PC-9 (cell line): ENCODE data around the gene SVOPL.

ENCODE experiments used
- EZH2 ChIP-seq: fragments of 200-600 bp; sonication (generic); IDR thresholded peaks from 2 replicates; pipeline ENCODE4 v1.8.0; 2017; ENCODE audit warnings: antibody characterized with exemption, low read depth
- TF ChIP-seq, protein P1 (sequence below): fragments of 200-600 bp; sonication (generic); conservative IDR thresholded peaks from 2 replicates; pipeline ENCODE4 v1.6.1; 2017; ENCODE audit warnings: mixed run types, antibody characterized with exemption, mild to moderate bottlenecking, moderate library complexity

DNA sequence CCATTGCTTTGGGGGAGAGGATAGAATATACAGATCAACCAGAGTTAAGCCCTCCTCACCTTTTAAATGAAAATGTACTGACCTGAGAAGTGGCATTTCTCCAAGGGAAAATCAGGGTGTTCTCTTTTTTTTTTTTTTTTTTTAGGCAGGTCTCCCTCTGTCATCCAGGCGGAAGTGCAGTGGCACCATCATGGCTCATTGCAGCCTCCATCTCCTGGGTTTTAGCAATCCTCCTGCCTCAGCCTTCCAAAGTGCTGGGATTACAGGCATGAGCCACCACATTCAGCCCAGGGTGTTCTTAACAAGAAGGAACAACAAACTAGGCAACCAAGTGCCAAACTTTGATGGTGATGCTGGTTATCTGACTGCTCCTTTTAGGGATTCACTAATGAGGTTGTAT is 111.0 kb downstream of the SVOPL start:
- TF ChIP-seq, protein P1, sequence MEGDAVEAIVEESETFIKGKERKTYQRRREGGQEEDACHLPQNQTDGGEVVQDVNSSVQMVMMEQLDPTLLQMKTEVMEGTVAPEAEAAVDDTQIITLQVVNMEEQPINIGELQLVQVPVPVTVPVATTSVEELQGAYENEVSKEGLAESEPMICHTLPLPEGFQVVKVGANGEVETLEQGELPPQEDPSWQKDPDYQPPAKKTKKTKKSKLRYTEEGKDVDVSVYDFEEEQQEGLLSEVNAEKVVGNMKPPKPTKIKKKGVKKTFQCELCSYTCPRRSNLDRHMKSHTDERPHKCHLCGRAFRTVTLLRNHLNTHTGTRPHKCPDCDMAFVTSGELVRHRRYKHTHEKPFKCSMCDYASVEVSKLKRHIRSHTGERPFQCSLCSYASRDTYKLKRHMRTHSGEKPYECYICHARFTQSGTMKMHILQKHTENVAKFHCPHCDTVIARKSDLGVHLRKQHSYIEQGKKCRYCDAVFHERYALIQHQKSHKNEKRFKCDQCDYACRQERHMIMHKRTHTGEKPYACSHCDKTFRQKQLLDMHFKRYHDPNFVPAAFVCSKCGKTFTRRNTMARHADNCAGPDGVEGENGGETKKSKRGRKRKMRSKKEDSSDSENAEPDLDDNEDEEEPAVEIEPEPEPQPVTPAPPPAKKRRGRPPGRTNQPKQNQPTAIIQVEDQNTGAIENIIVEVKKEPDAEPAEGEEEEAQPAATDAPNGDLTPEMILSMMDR: no peak
- TF ChIP-seq EZH2: no peak
